WTC11 (cell line): ENCODE measurements around the gene TMEM266.

Experiments
- AFF4 ChIP-seq: sonication (generic); formaldehyde crosslinking; IDR thresholded peaks from 2 replicates; pipeline ENCODE4 v1.8.1; 2023; ENCODE audit warnings: mild to moderate bottlenecking, missing genetic modification reagents, borderline replicate concordance
- ATF2 ChIP-seq: sonication (generic); formaldehyde crosslinking; IDR thresholded peaks from 2 replicates; pipeline ENCODE4 v1.8.1; 2022; ENCODE audit warnings: low read depth, missing genetic modification reagents, borderline replicate concordance
- CBFB ChIP-seq: sonication (generic); formaldehyde crosslinking; IDR thresholded peaks from 2 replicates; pipeline ENCODE4 v1.8.1; 2022; ENCODE audit warnings: mild to moderate bottlenecking, low read depth, missing genetic modification reagents
- GTF2I ChIP-seq: fragments of 250-450 bp; sonication (Bioruptor Pico); conservative IDR thresholded peaks from 2 replicates; pipeline ENCODE4 v1.4.0; 2021; ENCODE audit warnings: mild to moderate bottlenecking
- JUN ChIP-seq: sonication (generic); formaldehyde crosslinking; IDR thresholded peaks from 2 replicates; pipeline ENCODE4 v1.8.0; 2023; ENCODE audit warnings: mild to moderate bottlenecking, missing genetic modification reagents
- NFYB ChIP-seq: sonication (generic); formaldehyde crosslinking; conservative IDR thresholded peaks from 2 replicates; pipeline ENCODE4 v1.8.0; 2022; ENCODE audit warnings: low read depth, missing genetic modification reagents
- NR1H2 ChIP-seq: sonication (generic); formaldehyde crosslinking; IDR thresholded peaks from 2 replicates; pipeline ENCODE4 v1.9.0; 2021; ENCODE audit warnings: mild to moderate bottlenecking, moderate library complexity, missing genetic modification reagents
- NR2C2 ChIP-seq: sonication (generic); formaldehyde crosslinking; IDR thresholded peaks from 2 replicates; pipeline ENCODE4 v1.8.0; 2022; ENCODE audit warnings: mild to moderate bottlenecking, missing genetic modification reagents
- SMAD3 ChIP-seq: sonication (generic); formaldehyde crosslinking; IDR thresholded peaks from 2 replicates; pipeline ENCODE4 v1.8.0; 2022; ENCODE audit warnings: missing genetic modification reagents, mild to moderate bottlenecking, borderline replicate concordance
- TCF7 ChIP-seq: sonication (generic); formaldehyde crosslinking; IDR thresholded peaks from 2 replicates; pipeline ENCODE4 v1.8.0; 2022; ENCODE audit warnings: mild to moderate bottlenecking, low read depth, missing genetic modification reagents, moderate library complexity
- USF2 ChIP-seq: sonication (generic); formaldehyde crosslinking; IDR thresholded peaks from 2 replicates; pipeline ENCODE4 v1.8.1; 2023; ENCODE audit warnings: mild to moderate bottlenecking, missing genetic modification reagents, moderate library complexity
- TF ChIP-seq, protein P1 (sequence below): fragments of 200-600 bp; IDR thresholded peaks from 2 replicates; pipeline ENCODE4 v1.8.0; 2022; ENCODE audit warnings: antibody characterized with exemption

DNA sequence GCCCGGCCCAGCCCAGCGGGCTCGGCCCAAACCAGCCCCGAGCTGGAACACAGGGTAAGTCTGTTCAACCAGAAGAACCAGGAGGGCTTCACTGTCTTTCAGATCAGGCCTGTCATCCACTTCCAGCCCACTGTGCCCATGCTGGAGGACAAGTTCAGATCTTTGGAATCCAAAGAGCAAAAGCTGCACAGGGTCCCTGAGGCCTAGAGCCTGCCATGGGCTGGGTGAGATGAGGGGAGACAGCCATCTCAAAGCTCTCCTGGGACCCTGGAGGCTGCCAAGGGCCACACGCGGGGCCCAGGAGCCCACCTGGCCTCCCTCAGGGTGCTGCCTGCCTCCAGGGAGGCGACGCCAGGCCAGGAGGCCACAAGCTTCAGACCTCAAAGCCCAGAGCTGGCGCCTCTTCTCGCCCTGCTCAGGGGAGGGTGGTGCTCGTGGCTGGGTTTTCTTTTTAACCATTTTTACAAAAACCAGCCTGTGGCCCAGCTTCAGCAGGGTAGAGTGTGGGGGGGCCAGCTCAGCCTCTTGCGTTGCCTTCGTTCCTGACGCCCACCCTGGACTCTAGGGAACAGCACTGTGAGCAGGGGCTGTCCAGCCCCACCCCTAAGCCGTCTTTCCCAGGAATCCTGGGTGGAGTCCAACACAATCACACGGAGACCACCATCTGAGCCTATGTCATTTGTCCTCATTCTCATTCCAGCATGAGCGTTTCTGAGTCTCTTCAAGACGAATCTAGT lies 144.5 kb downstream of the TMEM266 start:
- TF ChIP-seq, protein P1, sequence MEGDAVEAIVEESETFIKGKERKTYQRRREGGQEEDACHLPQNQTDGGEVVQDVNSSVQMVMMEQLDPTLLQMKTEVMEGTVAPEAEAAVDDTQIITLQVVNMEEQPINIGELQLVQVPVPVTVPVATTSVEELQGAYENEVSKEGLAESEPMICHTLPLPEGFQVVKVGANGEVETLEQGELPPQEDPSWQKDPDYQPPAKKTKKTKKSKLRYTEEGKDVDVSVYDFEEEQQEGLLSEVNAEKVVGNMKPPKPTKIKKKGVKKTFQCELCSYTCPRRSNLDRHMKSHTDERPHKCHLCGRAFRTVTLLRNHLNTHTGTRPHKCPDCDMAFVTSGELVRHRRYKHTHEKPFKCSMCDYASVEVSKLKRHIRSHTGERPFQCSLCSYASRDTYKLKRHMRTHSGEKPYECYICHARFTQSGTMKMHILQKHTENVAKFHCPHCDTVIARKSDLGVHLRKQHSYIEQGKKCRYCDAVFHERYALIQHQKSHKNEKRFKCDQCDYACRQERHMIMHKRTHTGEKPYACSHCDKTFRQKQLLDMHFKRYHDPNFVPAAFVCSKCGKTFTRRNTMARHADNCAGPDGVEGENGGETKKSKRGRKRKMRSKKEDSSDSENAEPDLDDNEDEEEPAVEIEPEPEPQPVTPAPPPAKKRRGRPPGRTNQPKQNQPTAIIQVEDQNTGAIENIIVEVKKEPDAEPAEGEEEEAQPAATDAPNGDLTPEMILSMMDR: no peak
- TF ChIP-seq USF2 (no peak), AFF4 (CRISPR knock-in tag) (no peak), JUN (CRISPR knock-in tag) (no peak), TCF7 (CRISPR knock-in tag) (no peak), ATF2 (CRISPR knock-in tag) (no peak), SMAD3 (CRISPR knock-in tag) (no peak), NFYB (no peak), CBFB (CRISPR knock-in tag) (no peak), GTF2I (CRISPR knock-in tag) (no peak), NR1H2 (CRISPR knock-in tag) (no peak), NR2C2 (CRISPR knock-in tag) (no peak)
